GM21723 (cell line): Measurements from ENCODE around the gene TNNI3K.
"Not testable (repeated sequence)": the region's sequence is repeated elsewhere in the genome, so short reads cannot be mapped to it uniquely, and the experiment has no call there.

ENCODE experiments used
- ATAC-seq: cut with Tn5 transposase; IDR thresholded peaks from one replicate; pipeline ENCODE4 v1.9.1; 2021; ENCODE audit warnings: mild to moderate bottlenecking, moderate library complexity; ENCODE audit not compliant: unreplicated experiment

TNNI3K gene, protein sequence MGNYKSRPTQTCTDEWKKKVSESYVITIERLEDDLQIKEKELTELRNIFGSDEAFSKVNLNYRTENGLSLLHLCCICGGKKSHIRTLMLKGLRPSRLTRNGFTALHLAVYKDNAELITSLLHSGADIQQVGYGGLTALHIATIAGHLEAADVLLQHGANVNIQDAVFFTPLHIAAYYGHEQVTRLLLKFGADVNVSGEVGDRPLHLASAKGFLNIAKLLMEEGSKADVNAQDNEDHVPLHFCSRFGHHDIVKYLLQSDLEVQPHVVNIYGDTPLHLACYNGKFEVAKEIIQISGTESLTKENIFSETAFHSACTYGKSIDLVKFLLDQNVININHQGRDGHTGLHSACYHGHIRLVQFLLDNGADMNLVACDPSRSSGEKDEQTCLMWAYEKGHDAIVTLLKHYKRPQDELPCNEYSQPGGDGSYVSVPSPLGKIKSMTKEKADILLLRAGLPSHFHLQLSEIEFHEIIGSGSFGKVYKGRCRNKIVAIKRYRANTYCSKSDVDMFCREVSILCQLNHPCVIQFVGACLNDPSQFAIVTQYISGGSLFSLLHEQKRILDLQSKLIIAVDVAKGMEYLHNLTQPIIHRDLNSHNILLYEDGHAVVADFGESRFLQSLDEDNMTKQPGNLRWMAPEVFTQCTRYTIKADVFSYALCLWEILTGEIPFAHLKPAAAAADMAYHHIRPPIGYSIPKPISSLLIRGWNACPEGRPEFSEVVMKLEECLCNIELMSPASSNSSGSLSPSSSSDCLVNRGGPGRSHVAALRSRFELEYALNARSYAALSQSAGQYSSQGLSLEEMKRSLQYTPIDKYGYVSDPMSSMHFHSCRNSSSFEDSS

DNA sequence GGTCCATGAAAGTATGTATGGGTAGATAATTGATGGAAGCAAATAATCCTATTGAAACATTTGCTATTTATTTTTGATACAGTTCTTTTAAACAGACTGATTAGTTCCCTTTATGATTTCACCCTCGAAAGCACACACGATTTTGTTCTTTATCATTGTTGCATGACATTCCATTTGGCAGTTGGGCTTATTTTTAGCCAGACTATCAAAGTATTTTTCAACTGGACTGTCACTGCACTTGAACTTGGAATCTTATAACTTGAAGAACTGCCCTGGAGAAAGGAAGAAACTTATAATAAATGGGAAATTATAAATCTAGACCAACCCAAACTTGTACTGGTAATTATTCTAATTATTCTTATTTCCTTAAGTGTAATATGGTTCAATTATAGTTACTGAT is at the start of gene TNNI3K:
TSS of gene TNNI3K (plus strand) at position 235 of the 400 bp plus-strand sequence. CDS start at position 300, 65 bp downstream.
- ATAC-seq, result no peak

DNA sequence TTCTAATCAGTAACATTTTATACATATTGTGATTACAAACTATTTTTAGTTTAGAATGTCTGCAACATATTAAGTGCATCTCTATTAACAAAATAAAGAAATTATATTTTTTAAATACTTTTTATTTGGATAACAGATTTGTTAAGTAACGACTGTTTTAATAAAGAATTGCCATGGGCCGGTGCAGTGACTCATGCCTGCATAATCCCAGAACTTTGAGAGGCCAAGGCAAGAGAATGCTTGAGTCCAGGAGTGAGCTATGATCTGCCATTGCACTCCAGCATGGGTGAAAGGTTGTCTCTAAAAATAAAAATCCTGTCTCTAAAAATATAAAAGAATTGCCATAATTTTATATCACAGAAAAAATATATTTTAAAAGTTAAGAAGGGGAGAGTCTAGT is 41.3 kb upstream of the TNNI3K start:
- ATAC-seq, result no peak

DNA sequence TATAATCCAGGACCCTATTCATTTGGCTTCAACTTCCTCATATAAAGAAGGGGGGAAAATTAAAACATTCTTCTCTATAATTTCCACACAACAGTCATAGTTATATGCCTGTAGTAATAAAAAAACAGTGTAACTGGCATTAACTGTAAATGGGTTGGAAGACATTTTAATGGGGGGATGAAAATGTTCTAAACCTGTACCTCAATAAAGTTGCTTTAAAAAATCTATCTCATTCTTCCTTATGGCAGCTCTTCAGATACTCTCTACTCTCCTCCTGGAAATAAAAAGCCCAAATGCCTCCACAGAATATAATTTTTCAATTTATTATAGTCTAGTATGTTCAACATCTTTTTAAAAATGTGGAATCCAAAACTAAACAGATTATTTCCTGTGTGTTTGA is 39.8 kb upstream of the TNNI3K start:
- ATAC-seq, result no peak

DNA sequence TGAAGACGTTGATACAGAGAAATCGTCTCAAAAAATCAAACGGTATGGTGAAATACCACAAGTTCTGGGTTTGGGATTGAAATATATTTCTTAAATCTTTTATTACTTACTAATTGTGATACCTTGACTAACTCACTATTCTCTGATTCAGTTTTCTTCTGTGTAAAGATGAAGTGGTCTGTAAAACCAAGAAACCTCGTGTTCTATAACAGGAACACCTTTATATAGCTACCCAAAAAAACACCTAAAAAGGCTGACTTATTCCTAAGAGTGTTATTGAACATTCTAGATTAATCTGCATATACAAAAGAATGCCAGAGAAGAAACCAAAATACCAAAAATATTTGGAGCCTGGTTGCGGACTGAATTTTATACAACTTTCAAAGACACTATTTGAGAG is 37.9 kb upstream of the TNNI3K start:
- ATAC-seq, result no peak

DNA sequence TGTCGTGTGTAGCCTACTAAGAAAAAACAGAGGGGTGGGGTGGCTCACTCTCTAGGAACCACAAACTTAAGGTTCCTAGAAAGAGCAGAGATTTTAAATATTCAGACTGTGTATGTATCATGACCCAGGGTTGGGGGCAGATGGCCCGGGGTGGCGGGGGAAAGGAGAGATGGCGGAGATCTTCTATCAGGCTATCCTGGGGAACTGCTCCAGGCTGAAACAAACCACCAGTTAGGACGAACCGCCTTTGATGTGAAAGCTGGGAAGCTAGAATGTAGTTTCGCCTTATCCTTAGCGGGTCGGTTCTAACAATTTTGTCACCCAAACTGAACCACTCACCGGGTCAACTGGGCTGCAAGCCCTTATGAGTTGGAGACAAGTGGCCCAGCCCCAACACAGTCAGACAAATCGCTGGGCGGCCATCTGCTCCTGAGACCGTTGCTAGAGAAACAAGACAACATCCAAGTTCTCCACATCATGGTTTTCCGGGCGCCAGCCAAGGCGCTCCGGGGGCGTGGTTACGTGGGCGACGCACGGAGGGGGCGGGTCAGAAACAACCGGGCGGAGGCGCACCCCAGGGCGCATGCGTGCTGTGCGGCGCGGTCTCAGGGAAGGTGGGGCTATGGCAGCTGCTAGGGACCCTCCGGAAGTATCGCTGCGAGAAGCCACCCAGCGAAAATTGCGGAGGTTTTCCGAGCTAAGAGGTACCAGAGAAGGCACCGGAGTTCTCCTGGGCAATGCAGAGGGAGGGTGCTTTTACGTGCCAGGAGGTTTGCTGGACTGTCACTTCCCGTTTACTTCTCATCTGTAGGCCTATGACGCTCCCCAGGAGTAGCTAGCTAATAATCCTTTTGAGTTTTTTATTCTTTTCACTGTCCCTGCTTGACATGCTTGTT is 37.3 kb upstream of the TNNI3K start, which contains the start of the genes FPGT and LRRIQ3:
TSS of gene FPGT (plus strand) at position 586 of the 896 bp plus-strand sequence. CDS start at position 623, 37 bp downstream.
TSS of gene LRRIQ3 (minus strand) at position 520 of the 896 bp plus-strand sequence. CDS start 14,492 bp downstream, outside the sequence.
- ATAC-seq, result peak; percentile 94

DNA sequence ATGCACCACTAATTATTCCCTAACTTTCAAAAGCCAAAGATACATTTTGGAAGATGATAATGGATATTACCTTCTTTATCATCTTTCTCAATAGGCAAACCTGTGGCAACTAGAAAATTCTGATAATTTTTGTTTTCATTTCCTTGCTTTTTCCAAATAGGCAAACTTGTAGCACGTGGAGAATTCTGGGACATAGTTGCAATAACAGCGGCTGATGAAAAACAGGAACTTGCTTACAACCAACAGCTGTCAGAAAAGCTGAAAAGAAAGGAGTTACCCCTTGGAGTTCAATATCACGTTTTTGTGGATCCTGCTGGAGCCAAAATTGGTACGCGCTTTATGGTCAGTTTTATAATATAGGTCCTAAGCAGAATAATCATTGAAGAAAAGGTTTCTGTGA is 35.7 kb upstream of the TNNI3K start:
- ATAC-seq, result no peak

DNA sequence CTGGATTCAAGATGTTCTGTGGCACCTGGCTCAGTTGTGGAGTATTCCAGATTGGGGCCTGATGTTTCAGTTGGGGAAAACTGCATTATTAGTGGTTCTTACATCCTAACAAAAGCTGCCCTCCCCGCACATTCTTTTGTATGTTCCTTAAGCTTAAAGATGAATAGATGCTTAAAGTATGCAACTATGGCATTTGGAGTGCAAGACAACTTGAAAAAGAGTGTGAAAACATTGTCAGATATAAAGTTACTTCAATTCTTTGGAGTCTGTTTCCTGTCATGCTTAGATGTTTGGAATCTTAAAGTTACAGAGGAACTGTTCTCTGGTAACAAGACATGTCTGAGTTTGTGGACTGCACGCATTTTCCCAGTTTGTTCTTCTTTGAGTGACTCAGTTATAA is 29.9 kb upstream of the TNNI3K start:
- no peak for ATAC-seq

DNA sequence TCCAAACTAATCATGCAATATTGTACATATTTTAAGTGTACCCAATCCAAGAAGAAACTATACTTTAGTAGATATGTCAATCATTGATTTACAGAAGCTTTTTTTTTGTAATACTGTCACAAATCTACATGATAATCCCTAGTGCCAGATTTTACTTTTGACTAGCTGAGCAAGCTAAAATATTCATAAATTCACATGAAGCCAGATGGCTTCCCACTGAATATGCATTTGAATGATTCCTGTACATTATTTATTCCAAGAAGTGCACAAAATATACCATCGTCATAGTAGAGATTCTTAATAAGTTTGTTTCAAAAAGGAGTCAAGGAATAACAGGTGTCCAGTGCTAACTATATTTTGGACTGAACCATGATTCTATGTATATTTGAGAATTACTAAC is 20.0 kb upstream of the TNNI3K start:
- ATAC-seq, result no peak

DNA sequence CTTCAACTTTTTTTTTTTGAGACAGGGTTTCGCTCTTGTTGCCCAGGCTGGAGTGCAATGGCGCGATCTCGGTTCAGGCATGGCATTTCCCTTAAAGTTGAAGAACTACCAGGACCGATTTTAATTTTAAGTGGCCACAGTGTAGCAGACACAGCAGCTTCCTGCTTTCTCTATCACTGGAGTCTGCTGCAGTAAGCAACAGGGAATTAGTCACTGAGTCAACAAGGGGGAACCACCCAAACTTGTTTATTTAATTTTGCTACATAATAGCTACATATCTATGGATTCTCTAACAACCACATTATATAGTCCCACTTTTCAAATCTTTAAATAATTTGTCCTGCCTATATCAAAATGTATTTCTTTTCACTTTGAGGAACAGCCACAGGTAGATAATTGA is 12.5 kb upstream of the TNNI3K start:
- no peak for ATAC-seq

DNA sequence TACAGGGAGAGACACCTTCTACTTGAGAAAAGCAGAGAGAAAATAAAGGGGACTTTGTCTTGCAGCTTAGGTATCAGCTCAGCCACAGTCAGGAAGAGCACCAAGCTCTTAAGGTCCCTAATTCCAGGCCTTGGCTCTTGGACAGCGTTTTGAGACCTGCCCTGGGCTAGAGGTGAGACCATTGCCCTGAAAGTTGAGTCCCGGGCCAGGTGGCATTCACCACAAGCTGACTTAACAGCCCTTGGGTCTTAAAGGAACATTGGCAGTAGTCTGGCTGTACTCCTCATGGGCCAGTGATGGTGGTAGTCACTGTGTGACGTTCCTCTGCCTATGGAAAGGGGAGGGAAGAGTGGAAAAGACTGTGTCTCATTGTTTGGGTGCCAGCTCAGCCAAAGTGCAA is 11.7 kb upstream of the TNNI3K start:
- no peak for ATAC-seq

DNA sequence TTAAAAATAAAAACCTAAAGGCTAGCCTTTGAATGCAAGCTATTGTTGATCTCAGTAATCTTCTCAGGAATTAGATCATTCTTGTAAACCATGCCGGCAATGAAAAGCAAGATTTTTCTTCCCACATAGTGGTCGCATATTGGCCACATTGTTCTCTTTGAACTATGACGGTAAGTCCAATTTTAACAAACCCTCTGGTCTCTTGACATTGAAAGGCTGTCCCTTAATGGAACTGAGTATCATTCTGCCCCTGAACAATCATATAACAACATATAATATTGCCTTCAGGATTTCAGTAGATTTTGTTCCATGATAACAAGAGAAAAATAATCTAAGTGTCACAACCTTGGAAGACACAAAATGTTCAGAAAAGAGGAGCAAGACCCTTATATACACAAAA is 1.3 kb downstream of the TNNI3K start:
- ATAC-seq, result no peak

DNA sequence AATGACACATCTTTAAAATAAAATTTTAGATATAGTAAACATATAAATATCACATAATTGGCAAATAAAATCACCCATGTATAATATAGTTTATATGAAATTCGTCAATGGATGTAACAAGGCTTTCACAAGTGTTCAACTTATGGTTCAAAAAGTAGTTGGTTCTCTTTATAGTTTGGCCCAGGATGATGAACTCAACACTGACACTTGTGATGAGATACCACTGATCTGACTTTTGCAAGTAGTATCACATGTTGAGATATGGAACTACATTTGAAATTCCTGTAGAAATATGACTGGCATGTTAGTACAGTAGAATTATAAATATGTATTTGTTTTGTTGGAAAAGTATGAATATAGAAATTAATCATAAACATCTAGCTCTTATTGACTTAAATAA is 1.8 kb downstream of the TNNI3K start:
- no peak for ATAC-seq

DNA sequence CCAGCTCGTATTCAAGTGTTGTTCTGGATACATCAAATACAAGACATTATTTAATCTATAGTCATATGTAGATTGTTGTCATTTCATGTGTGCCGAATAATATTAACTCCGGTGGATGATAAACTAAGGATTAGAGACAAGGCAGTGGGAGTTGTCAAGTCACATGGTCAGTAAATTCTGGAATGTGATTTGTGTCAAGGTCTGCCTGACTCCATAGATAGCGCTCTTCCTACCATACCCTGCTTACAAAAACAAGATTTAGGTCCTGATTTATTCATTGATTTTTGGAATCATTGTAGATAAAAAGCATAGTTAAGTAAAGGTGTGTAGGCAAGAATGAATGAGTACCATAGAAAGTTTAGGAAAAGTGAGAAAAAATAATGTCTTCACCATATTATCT is 2.6 kb downstream of the TNNI3K start:
- no peak for ATAC-seq

DNA sequence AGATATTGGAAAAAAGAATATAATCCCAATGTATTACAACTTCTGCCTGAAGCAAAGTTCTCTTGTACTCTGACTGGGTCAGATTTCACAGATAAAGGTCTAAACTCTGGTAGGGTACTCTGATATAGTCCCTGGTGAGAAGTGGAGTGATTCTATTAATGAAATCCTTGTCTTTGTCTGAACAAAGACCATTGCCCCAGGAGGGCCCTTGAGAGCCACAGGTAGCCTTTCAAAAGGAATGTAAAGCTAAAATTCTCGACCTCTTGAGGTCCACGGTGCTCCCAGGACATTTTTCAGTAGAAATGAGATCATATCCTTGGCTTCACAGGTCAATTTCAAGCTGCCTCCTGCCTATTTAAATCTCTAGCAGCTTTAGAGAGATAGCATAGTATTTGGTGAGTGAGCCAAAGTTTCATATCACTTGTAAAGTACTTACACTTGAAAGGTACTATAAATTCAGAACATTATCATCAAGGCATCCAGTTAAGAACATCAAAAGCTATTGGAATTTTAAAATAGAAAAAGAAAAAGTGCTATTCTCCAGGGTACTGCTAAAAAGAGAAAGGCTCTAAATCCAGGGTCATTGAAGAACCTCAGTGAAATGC is 10.1 kb downstream of the TNNI3K start:
- ATAC-seq, result no peak

DNA sequence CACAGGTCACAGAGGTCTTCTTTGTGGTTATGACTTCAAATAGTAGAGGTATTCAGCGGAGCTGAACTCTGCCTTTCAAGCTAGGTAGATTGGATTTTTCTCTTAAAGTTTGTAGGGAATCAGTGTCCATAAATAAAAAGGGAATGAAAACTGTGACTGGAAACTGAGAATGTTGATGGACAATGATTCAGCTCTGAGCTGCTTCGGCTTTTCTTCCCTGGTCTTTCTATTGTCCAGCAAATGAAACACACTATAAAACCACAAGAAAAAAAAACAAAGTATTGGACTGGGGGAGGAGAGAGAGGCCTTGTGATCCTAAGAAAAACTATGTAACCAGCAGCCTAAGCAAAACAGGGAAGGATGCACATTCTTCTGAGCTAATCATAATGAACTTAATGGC is 11.1 kb downstream of the TNNI3K start:
- ATAC-seq, result no peak

DNA sequence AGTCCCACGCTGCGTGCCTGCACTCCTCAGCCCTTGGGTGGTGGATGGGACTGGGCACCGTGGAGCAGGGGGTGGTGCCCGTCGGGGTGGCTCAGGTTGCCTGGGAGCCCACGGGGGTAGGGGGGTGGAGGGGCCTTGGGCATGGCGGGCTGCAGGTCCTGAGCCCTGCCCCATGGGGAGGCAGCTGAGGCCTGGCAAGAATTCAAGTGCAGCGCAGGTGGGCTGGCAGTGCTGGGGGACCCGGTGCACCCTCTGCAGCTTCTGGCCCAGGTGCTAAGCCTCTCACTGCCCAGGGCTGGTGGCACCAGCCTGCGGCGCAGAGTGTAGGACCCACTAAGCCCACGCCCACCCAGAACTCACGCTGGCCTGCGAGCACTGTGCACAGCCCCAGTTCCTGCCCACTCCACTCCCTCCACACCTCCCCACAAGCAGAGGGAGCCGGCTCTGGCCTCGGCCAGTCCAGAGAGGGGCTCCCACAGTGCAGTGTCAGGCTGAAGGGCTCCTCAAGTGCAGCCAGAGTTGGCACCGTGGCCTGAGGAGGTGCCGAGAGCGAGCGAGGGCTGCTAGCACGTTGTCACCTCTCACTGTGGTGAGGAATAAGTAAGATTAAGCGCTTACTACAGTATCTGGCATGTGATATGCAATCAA is 12.8 kb downstream of the TNNI3K start:
- ATAC-seq, result no peak

DNA sequence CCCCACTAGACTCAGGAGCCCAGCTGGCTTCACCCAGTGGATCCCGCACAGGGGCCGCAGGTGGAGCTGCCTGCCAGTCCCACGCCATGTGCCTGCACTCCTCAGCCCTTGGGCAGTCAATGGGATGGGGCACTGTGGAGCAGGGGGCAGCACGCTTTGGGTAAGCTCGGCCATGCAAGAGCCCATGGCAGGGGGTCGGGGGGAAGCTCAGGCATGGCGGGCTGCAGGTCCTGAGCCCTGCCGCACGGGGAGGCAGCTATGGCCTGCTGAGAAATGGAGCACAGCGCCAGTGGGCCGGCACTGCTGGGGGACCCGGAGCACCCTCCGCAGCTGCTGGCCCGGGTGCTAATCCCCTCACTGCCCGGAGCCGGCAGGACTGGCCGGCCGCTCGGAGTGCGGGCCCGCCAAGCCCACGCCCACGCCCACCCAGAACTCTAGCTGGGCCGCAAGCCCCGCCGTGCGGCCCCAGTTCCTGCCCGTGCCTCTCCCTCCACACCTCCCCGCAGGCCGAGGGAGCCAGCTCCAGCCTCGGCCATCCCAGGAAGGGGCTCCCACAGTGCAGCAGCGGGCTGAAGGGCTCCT is 18.1 kb downstream of the TNNI3K start:
- not testable (repeated sequence) for ATAC-seq

DNA sequence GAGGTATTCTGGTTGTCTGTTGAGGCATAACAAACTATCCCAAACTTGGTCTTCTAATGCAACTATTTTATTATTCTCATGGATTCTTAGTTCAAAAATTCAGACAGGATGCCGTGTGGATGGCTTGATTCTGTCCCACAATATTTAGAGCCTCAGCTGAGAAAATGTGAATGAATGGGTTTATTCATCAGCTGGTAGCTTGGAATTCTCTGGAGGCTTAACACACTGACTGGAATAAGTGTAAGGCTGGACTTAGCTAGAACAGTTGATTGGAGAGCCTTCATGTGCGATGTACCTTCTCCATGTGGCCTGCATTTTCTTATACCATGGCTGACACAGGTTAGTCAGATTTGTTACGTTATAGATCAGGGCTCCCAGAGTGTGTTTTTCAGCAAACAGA is 30.8 kb downstream of the TNNI3K start:
- no peak for ATAC-seq

DNA sequence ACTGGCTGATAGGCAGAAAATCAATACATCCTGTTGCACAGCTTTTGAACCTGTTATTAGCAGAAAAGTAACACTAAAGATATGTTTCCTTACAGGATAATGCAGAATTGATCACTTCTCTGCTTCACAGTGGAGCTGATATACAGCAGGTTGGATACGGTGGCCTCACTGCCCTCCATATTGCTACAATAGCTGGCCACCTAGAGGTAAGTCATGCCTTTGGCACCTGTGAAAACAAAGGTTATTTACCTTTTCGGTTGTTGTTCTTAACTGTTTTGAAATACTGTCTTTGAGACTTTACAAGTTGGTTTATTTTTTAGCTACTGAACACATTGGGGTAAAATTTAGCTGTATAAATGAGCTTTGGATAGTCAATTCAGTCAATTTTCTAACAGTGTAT is 36.3 kb downstream of the TNNI3K start:
- no peak for ATAC-seq
